ENCODE results near the gene SSH3. TPM values are rescaled to one million over a fixed set of nuclear protein-coding genes. Genes with fewer than 3 reads are reported as not detected.

Gene SSH3
- total RNA-seq, 1 experiment from 2014 or later: 38.0 TPM

DNA sequence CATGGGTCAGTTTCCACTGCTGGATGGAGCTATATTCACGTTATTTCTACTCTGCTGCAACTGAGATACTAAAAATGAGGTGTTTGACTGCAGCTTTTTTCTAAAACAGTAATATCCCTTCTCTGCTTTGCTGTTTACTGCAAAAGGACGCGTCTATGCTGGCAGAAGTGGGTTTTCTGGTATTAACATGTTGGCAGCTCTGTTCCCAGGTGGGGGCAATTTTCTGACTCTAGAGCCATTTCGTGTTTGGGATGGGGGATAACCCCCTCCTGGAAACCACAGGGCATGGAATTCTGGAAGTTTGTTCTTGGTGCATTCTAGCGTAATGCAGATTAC, 32.2 kb upstream of the SSH3 start:
- Mint-ChIP-seq H3K9me3 (ENCODE audit: unreplicated experiment) (no peaks in the 10 kb centered on the region), H3K36me3 (ENCODE audit: insufficient read depth, unreplicated experiment) (peaks cover 7% of the 10 kb centered on the region), H3K4me3 (ENCODE audit: unreplicated experiment) (no peak overlapping the region), H3K4me1 (ENCODE audit: insufficient read depth, unreplicated experiment) (peaks cover 7% of the 10 kb centered on the region), H3K27ac (ENCODE audit: low read depth, unreplicated experiment) (no peak overlapping the region), H3K27me3 (ENCODE audit: insufficient read depth, unreplicated experiment) (no peaks in the 10 kb centered on the region)
- BruUV-seq (replicated peaks): no TSS peak
- CTCF ChIA-PET: interaction anchor here (2.2 to 2.7 kb wide), 2 partner anchors 9 to 47 kb away, joined by 8 to 10 read pairs; no protein-coding TSS in a partner anchor
- intact Hi-C loops (cut with micrococcal nuclease): no loop called here
- TF ChIP-seq, protein P1, sequence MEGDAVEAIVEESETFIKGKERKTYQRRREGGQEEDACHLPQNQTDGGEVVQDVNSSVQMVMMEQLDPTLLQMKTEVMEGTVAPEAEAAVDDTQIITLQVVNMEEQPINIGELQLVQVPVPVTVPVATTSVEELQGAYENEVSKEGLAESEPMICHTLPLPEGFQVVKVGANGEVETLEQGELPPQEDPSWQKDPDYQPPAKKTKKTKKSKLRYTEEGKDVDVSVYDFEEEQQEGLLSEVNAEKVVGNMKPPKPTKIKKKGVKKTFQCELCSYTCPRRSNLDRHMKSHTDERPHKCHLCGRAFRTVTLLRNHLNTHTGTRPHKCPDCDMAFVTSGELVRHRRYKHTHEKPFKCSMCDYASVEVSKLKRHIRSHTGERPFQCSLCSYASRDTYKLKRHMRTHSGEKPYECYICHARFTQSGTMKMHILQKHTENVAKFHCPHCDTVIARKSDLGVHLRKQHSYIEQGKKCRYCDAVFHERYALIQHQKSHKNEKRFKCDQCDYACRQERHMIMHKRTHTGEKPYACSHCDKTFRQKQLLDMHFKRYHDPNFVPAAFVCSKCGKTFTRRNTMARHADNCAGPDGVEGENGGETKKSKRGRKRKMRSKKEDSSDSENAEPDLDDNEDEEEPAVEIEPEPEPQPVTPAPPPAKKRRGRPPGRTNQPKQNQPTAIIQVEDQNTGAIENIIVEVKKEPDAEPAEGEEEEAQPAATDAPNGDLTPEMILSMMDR (IDR thresholded peaks at IDR 0.05; ENCODE audit: unreplicated experiment): no peak
- POLR2A ChIA-PET: interaction anchor here (2.5 kb wide), 1 partner anchor 18 kb away, joined by 7 read pairs; the partner anchor contains the start of gene ANKRD13D
- no peak for DNase-seq (ENCODE audit: unreplicated experiment)

DNA sequence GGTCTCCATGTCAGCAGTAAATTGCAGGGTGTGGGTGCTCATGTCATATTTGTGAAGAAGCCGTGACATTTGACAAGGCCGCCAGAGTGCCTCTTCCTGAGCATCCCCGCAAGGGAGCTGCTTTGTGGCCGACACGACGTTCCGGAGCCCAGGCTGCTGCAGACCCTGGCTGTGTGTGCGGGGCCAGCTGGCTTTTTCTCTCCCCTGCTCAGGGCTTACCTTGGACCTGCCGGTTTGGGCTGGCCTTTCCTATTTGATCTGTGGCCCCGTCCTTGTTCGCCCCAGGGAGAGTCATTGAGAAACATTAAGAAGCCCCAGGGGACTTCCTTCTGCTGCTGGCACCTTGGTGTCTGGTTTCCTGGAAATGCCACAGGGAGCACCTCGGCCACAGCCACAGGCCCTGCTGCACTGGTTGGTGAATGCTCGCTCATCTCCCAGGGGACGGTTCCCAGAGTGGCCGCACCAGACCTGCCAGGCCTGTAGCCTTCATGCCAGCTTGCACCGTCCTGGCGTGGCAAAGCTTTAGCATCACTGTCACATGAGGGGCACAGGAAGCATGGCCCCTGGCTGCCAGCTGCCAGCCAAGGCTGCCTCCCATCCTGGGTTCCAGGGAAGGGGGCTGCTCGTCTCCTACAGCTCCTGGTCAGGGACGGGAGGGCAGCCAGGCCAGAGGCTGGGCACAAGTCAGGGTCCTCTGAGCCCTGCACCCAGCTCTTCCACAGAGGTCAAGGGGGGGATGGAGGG, 31.6 kb upstream of the SSH3 start:
- Mint-ChIP-seq H3K4me1 (ENCODE audit: insufficient read depth, unreplicated experiment) (peaks cover 7% of the 10 kb centered on the region), H3K4me3 (ENCODE audit: unreplicated experiment) (no peak overlapping the region), H3K27ac (ENCODE audit: low read depth, unreplicated experiment) (no peak overlapping the region), H3K9me3 (ENCODE audit: unreplicated experiment) (no peaks in the 10 kb centered on the region), H3K27me3 (ENCODE audit: insufficient read depth, unreplicated experiment) (no peaks in the 10 kb centered on the region), H3K36me3 (ENCODE audit: insufficient read depth, unreplicated experiment) (peaks cover 7% of the 10 kb centered on the region)
- TF ChIP-seq, protein P1 (IDR thresholded peaks at IDR 0.05; ENCODE audit: unreplicated experiment): no peak
- ChIA-PET POLR2A (interaction anchor here (0.5 to 2.5 kb wide), 2 partner anchors 17 to 385 kb away, joined by 4 to 7 read pairs; partner anchors contain the start of gene ANKRD13D), CTCF (interaction anchor here (0.6 to 2.7 kb wide), 4 partner anchors 10 to 576 kb away, joined by 3 to 10 read pairs (median 6); no protein-coding TSS in a partner anchor)
- intact Hi-C loops (cut with micrococcal nuclease): no loop called here
- no TSS peak for BruUV-seq (replicated peaks)
- no peak for DNase-seq (ENCODE audit: unreplicated experiment)

DNA sequence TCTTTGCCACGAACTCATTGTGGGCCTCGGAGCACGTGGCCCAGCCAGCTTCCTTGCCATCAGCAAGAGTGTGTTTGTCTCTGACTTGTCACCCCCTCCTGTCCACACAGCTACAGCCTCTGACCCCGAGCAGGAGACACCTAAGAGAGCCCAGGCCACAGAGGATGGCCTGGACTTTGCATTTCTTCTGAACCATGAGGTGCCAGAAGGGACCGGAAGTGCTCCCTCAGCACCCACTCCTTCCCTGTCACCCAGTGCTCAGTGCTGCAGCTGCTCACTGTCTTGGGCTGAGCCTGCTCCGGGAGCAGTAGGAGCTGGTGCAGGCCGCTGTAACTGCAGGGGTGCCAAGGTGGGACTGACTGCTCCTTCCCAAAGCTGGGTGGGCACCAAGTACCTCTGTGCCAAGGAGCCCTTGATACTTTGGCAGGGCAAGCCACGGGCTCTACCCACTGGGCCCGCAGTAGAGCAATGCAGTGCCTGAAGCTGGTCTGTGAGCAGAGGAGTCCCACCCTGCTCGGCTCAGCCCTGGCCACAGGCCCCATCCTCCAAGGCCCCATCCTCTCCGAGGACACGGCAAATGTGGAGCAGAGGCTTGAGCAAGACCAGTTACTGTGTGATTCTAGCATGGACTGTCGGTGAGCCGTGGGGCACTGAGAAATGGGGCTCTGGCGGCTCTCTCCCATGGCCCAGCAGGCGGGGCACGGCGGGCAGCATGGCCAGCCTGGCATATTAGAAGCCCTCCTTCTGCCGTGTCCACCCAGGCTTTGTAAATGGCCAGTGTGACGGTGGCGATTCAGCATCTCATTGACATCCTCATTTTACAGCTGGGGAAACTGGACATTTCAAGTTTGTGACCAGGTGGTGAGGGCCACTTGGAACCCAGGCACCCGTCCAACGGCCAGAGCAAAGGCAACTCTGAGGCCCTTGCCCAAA, 30.7 kb upstream of the SSH3 start:
- Mint-ChIP-seq H3K27ac (ENCODE audit: low read depth, unreplicated experiment) (no peak overlapping the region), H3K4me3 (ENCODE audit: unreplicated experiment) (no peak overlapping the region), H3K9me3 (ENCODE audit: unreplicated experiment) (no peaks in the 10 kb centered on the region), H3K27me3 (ENCODE audit: insufficient read depth, unreplicated experiment) (no peaks in the 10 kb centered on the region), H3K4me1 (ENCODE audit: insufficient read depth, unreplicated experiment) (peaks cover 7% of the 10 kb centered on the region), H3K36me3 (ENCODE audit: insufficient read depth, unreplicated experiment) (peaks cover 7% of the 10 kb centered on the region)
- ChIA-PET CTCF (interaction anchor here (0.5 to 2.7 kb wide), 6 partner anchors 19 to 577 kb away, joined by 3 to 10 read pairs (median 3); no protein-coding TSS in a partner anchor), POLR2A (interaction anchor here (0.5 to 2.5 kb wide), 2 partner anchors 16 to 384 kb away, joined by 4 to 7 read pairs; partner anchors contain the start of gene ANKRD13D)
- BruUV-seq (replicated peaks): no TSS peak
- intact Hi-C loops (cut with micrococcal nuclease): no loop called here
- DNase-seq (ENCODE audit: unreplicated experiment): no peak
- TF ChIP-seq, protein P1 (IDR thresholded peaks at IDR 0.05; ENCODE audit: unreplicated experiment): no peak

Measured in MCF 10A (cell line).